ENCODE measurements around the gene ESYT3.
A peak's percentile ranks its signal among the peaks of the same experiment; 100 is the strongest.
"Not testable (repeated sequence)": the region's sequence is repeated elsewhere in the genome, so short reads cannot be mapped to it uniquely, and the experiment has no call there.

The ESYT3 gene

DNA sequence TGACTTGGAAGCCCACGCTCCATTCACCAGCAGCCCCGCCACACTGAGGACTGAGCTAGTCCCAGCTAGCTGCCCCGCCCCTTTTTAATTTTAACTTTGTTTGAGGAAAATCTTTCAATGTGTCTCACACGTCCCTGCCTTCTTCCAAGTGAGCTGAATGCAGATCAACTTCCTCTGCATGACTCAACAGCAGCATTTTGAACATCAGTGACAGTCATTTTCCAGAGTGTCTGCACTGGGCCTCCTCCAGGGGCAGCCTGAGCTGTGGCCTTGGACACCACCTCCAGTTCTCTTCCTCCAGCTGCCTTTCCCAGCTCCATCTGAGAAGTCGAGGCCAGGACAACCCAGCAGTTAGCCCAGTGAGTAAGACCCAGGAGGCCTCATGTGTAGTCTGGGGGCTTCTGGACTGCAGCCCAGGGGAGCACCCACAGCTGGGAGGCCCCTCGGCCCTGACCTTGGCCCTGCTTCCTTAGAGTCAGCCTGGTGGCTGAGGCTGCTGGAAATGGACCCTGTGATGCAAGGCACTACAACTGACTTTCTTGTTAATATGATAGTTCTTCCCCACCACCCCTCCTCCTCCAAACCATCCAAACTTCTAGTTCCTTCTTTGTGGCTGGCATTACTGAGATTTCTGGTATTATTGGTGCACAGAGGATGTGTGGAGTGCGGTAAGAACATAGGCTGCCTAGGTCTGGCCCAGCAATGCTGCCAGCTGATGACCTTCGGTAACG, 21.4 kb upstream of the ESYT3 start:
- no peak for DNase-seq

- not testable (repeated sequence) for DNase-seq
These were observed 18.2 kb upstream of the ESYT3 start for GRCh38 chr3:138416236-138416635.

GRCh38 chr3:138417559-138417982, 16.8 kb upstream of the ESYT3 start:
- DNase-seq, result peak; percentile 69

GRCh38 chr3:138418601-138419206, 15.7 kb upstream of the ESYT3 start:
- DNase-seq, result no peak

DNA sequence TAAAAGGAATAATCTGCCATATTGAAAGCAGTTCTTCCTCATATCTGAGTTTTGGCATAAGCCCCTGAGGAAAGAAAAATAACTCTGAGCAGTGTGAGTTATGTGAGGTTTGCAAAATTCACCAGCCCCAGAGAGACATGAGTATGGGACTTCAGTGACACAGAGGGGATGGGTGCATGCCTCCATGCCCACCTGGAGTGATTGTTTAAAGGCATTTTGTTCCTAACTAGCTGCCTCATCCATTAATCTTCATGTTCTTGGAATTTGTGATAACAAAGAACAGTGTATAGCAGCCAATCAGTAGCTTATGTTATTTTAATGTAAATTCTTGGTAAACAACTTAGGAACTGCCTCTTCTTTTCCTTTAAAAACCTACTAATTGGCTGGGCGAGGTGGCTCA, 11.1 kb upstream of the ESYT3 start:
- no peak for DNase-seq

- no peak for DNase-seq
These were observed 10.1 kb upstream of the ESYT3 start for GRCh38 chr3:138424323-138424722.

DNA sequence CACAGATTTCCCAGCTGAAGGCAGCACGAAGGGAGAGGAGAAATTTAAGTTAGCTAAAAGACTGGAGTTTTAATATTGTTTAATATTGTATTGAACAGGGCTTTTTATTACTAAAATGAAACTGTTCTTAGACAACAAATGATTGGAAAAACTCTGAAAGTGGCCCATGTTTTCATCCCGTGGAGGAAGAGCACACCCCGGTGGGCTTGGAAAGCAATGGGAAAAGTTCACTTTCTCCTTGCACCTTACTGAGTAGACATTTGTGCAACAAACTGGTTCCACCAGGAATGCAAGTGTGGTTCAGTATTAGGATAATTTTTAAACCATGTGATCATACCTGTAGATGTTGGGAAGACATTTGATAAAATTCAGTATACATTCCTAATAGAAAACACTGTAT, 8.2 kb upstream of the ESYT3 start:
- no peak for DNase-seq

DNA sequence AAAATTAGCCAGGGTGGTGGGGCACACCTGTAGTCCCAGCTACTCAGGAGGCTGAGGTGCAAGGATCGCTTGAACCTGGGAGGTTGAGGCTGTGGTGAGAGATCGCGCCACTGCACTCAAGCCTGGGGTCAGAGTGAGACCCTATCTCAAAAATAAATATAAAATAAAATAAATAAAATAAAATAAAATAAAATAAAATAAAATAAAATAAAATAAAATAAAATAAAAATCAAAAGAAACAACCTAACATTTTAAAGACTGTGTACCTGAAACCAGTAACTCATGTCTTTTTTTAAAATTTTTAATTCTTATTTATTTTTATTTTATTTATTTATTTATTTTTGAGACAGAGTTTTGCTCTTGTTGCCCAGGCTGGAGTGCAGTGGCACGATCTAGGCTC, 7.7 kb upstream of the ESYT3 start:
- DNase-seq, result not testable (repeated sequence)

DNA sequence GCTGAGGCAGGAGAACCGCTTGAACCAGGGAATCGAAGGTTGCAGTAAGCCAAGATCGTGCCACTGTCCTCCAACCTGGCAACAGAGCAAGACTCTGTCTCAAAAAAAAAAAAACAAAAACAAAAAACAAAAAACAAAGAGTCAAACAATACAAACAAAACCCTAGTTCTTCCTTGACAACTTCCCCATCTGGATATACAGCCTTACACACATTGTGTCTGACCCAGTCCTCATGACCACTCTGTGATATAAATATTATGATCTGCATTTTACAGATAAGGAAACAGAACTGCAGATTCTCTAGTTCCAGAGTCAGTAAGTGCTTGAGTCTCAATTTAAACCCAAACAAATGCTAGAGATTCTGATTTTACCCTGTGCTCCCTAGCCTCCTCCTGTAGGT, 4.8 kb upstream of the ESYT3 start:
- no peak for DNase-seq

- DNase-seq, result no peak
These were observed 1.7 kb upstream of the ESYT3 start for GRCh38 chr3:138432576-138433240.

DNA sequence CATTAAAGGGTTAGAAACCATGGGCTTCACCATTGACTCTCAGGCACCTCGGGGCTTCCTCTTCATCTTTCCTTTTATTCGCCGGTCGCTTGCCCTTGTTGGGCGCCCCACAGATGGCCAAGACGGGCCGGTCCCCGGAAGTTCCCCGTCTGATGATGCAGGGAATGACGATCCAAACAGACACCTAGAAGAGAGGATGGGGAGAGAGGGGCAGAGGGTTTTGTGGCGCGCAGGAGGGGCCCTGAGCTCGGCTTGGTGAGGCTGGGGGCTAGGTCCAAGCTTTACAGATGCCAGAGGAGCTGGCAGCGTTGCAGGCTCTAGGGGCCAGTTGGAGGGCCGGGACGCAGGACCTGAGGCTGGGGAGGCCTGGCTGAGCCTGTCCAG, 532 bp upstream of the ESYT3 start:
- no peak for DNase-seq

DNA sequence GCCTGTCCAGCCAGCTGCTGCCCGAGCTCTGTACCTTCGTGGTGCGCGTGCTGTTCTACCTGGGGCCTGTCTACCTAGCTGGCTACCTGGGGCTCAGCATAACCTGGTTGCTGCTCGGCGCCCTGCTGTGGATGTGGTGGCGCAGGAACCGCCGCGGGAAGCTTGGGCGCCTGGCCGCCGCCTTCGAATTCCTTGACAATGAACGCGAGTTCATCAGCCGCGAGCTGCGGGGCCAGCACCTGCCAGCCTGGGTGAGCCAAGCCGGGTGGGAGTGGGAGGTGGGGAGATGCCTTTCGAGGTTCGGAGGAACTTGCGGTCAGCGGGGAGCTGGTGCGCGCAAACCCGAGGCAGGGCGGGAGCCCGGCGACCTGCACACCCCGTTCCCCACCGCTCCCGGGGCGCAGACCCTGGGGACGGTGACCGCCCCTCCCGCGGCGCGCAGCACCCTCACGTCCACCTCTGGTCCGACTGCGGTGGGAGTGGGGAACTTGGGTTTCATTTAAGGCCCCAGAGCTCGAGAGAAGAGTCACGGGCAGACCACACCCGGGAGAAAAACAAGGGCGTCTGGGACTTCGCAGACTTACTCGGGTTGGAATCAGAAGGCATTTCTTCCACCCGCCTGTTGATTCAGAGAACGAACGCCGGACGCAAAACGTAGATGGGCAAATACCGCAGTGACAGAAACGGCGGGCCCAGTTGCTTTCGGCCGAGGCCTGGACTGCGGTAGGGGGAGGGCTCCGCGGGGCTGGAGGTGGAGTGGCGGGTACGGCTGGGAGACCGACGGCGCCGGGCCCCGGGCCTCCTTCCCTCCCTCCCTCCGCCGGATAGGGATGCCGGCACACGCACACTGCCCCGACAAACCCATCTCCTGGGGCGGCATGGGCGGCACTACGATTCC, 708 bp downstream of the ESYT3 start:
- no peak for DNase-seq

DNA sequence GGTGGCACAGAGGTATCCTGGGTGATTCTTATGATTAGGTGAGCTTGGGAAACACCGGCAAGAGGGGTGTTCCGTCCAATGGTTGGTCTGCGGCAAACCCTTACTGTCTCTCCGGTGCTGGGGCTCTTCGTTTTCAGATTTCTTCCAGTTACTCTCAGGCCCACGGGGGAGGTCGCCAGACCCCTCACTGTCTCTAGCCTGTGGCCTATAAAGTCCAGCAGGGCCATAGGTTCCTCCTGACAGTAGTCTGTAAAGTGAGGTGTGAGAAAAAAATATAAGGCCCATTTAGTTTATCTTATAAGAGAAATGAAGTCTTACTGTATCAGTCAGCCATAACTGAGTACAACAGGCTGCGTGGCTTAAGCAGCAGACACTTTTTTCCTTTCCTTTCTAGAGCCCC, 1.4 kb downstream of the ESYT3 start:
- no peak for DNase-seq

- no peak for DNase-seq
These were observed 2.9 kb downstream of the ESYT3 start for GRCh38 chr3:138437281-138437680.

GRCh38 chr3:138438896-138439295, 4.5 kb downstream of the ESYT3 start:
- DNase-seq, result no peak

DNA sequence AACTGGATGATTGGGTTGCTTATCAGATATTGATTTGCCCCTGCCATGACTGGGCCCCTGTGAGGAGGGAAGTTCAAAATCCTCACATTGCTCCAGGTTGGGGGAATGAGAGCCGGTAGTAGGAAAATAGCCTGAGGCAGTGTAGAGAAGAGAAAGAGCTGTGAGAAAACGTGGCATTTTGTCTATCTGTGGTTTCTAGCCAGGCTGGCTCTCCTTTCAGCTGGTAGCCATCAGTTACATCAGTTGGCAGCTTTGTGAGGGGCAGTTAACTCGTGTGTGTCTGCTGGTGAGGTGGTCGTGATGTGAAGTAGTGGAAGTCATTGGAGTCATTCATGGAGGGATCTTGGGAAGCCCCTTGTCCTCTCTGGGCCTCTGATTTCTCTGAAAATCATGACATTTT, 5.2 kb downstream of the ESYT3 start:
- DNase-seq, result no peak

DNA sequence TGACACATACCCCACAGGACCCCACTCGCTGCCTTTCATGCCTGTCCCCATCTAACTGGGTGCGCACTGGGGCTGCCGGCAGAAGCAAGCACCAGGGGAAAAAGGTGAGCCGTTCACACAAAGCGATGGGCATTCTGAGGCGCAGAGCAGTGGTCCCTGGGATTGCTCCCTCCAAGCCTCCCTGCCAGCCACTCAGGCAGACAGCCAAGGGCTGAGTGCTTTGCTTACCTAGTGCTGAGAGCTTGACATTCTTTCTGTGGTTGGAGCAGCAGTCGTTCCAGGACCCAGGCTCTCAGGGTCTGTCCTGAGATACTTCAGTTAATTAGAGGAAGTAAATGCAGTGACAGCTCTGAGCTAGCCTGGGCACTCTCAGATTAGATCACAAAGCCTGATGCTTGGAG, 5.7 kb downstream of the ESYT3 start:
- no peak for DNase-seq

GRCh38 chr3:138440596-138440995, 6.2 kb downstream of the ESYT3 start:
- DNase-seq, result no peak

DNA sequence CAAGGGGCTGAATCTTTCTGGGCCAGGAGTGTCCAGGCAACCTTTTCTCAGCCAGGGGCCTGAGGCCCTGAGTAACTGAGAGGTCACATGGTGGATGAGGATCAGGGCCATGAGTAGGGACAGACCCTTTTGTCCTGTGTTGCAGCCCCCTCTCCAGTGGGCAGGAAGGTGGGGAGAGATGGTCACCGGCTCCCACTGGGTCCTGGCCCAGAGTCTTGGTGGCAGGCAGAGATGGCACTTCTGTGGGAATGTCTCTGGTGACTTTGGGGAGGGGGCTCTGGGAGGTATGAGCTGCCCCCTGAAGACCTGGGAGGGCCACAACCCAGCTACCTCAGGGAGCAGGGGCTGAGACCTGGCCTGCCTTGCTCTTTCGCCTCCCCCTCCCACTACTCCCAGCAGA, 6.8 kb downstream of the ESYT3 start:
- no peak for DNase-seq

DNA sequence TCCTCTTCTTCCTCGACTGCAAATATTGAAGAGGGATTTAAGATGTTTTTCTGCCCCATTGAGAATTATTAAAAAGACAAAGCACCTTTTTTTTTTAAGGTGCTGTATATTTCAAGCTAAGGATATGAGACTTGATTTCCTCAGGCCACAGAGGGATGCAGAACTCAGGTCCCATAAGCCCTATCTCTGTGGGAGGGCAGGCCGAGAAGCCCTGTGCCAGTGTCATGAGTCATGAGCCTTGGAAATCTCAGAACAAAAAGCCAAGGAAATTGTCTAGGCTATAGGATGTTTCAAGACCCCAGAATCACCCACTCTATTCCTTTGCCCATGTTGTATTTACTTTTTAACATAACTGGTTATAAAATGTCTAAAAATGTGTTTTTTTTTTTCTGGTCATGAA, 7.3 kb downstream of the ESYT3 start:
- no peak for DNase-seq

- no peak for DNase-seq
These were observed 8.0 kb downstream of the ESYT3 start for GRCh38 chr3:138442433-138442832.

DNA sequence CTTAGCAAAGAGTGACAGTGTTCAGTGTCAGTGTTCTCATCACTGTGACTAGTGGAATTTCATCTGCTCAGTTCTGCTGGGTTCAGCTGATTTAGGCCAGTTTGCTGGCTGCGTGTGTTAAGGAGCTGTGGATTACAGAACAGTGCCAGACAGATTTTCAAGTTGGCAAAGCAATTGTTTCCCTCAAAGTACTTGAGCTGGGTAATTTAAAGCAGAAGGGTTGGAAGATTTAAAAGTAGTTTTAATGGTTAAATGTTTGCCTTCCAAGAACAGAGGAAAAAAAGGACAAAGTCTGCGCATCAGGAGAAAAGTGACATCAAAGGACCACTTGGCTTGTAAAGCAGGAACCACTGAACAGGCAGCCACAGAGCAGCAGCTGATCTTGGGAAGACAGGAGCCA, 8.7 kb downstream of the ESYT3 start:
- no peak for DNase-seq

Measured in stimulated activated CD4-positive, alpha-beta T cell treated with anti-CD3 and anti-CD28 coated beads, Interleukin-4, amount 100 ng/mL, for 24 hours (primary cell).